SK-N-MC (cell line): ENCODE results near the gene CDH19.

Experiments used
- EZH2 ChIP-seq: fragments of 200-600 bp; sonication (generic); IDR thresholded peaks from one replicate; pipeline ENCODE4 v1.6.1; 2017; ENCODE audit warnings: antibody characterized with exemption
- FOXP2 ChIP-seq: optimal IDR thresholded peaks from 2 replicates; pipeline ENCODE3; 2011; ENCODE audit warnings: mild to moderate bottlenecking, moderate library complexity; ENCODE audit not compliant: insufficient read depth; ENCODE audit errors: extremely low read length, control extremely low read depth
- POLR2AphosphoS5 ChIP-seq: IDR thresholded peaks from 2 replicates; pipeline ENCODE4 v1.6.1; 2012; ENCODE audit warnings: mild to moderate bottlenecking, low read depth, low read length, borderline replicate concordance

GRCh38 chr18:66513996-66514395, 89.9 kb downstream of the CDH19 start:
- TF ChIP-seq EZH2 (no peak), POLR2AphosphoS5 (no peak), FOXP2 (no peak)
